ENCODE data around the gene TDRD10.

DNA sequence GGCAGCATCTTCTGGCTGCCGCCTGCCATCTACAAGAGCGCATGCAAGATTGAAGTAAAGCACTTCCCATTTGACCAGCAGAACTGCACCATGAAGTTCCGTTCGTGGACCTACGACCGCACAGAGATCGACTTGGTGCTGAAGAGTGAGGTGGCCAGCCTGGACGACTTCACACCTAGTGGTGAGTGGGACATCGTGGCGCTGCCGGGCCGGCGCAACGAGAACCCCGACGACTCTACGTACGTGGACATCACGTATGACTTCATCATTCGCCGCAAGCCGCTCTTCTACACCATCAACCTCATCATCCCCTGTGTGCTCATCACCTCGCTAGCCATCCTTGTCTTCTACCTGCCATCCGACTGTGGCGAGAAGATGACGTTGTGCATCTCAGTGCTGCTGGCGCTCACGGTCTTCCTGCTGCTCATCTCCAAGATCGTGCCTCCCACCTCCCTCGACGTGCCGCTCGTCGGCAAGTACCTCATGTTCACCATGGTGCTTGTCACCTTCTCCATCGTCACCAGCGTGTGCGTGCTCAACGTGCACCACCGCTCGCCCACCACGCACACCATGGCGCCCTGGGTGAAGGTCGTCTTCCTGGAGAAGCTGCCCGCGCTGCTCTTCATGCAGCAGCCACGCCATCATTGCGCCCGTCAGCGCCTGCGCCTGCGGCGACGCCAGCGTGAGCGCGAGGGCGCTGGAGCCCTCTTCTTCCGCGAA lies 69.4 kb downstream of the TDRD10 start:
- TF ChIP-seq SNAI2 (CRISPR knock-in tag; IDR thresholded peaks at IDR 0.05) (no peak), ARNTL (CRISPR knock-in tag; IDR thresholded peaks at IDR 0.05; ENCODE audit: borderline replicate concordance, low read depth) (no peak), PATZ1 (CRISPR knock-in tag; IDR thresholded peaks at IDR 0.05; ENCODE audit: borderline replicate concordance) (no peak), ESRRG (CRISPR knock-in tag; IDR thresholded peaks at IDR 0.05) (no peak), OSR1 (CRISPR knock-in tag; IDR thresholded peaks at IDR 0.05) (no peak)
- TF ChIP-seq, protein P1, sequence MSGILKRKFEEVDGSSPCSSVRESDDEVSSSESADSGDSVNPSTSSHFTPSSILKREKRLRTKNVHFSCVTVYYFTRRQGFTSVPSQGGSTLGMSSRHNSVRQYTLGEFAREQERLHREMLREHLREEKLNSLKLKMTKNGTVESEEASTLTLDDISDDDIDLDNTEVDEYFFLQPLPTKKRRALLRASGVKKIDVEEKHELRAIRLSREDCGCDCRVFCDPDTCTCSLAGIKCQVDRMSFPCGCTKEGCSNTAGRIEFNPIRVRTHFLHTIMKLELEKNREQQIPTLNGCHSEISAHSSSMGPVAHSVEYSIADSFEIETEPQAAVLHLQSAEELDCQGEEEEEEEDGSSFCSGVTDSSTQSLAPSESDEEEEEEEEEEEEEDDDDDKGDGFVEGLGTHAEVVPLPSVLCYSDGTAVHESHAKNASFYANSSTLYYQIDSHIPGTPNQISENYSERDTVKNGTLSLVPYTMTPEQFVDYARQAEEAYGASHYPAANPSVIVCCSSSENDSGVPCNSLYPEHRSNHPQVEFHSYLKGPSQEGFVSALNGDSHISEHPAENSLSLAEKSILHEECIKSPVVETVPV (CRISPR knock-in tag; IDR thresholded peaks at IDR 0.05) = no peak
- TF ChIP-seq, protein P2, sequence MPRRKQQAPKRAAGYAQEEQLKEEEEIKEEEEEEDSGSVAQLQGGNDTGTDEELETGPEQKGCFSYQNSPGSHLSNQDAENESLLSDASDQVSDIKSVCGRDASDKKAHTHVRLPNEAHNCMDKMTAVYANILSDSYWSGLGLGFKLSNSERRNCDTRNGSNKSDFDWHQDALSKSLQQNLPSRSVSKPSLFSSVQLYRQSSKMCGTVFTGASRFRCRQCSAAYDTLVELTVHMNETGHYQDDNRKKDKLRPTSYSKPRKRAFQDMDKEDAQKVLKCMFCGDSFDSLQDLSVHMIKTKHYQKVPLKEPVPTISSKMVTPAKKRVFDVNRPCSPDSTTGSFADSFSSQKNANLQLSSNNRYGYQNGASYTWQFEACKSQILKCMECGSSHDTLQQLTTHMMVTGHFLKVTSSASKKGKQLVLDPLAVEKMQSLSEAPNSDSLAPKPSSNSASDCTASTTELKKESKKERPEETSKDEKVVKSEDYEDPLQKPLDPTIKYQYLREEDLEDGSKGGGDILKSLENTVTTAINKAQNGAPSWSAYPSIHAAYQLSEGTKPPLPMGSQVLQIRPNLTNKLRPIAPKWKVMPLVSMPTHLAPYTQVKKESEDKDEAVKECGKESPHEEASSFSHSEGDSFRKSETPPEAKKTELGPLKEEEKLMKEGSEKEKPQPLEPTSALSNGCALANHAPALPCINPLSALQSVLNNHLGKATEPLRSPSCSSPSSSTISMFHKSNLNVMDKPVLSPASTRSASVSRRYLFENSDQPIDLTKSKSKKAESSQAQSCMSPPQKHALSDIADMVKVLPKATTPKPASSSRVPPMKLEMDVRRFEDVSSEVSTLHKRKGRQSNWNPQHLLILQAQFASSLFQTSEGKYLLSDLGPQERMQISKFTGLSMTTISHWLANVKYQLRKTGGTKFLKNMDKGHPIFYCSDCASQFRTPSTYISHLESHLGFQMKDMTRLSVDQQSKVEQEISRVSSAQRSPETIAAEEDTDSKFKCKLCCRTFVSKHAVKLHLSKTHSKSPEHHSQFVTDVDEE (CRISPR knock-in tag; IDR thresholded peaks at IDR 0.05) = no peak

All from SK-N-SH treated with all-trans-retinoic acid at 6 μM for 48 hours (cell line).